ENCODE measurements around the gene PLEKHA5. TPM values are rescaled to one million over a fixed set of nuclear protein-coding genes. Genes with fewer than 3 reads are reported as not detected.

PLEKHA5 gene
- total and polyA plus RNA-seq, 2 of the 4 experiments (the other 2 are of a cell fraction) = 5.3 to 12.2 TPM

- H2BK15ac ChIP-seq (ENCODE audit: low read depth, low read length) = no peak overlapping the region
- intact Hi-C loops (cut with micrococcal nuclease) = no loop called here
- no TSS peak for BruUV-seq (replicated peaks)
- WGBS, 2 experiments (ENCODE audit: extremely low coverage in 2 of 2, insufficient read length in 1 of 2) = no CpG with 5 or more reads among the region's 3 CpGs
- ChIA-PET POLR2A (ENCODE audit: unreplicated experiment) (no interaction called here), CTCF (no interaction called here)
- no peaks in the 10 kb centered on the region for H4K20me1 ChIP-seq (ENCODE audit: insufficient read depth, low read length)
- in situ Hi-C loops (cut with MboI; ENCODE audit: low sequenced_read_pairs) = no loop called here
- H3K36me3 ChIP-seq (ENCODE audit: control insufficient read depth, insufficient read depth, low read length) = no peaks in the 10 kb centered on the region
- no peak for TF ChIP-seq MXI1 (IDR thresholded peaks at IDR 0.05; ENCODE audit: borderline replicate concordance, low read depth, low read length)
- no peak for TF ChIP-seq CEBPB (IDR thresholded peaks at IDR 0.05; ENCODE audit: low read depth, low read length)
- TF ChIP-seq MAFK (IDR thresholded peaks at IDR 0.05; ENCODE audit: low read depth, low read length) = no peak
- ATAC-seq (ENCODE audit: low read depth) (no peak), DNase-seq (no peak)
- H3K9ac ChIP-seq (ENCODE audit: low read depth, low read length) = no peak overlapping the region
- no peak overlapping the region for H3K4me2 ChIP-seq (ENCODE audit: low read depth, low read length)
- no peak overlapping the region for H2BK120ac ChIP-seq (ENCODE audit: low read depth, low read length)
- H3K4ac ChIP-seq (ENCODE audit: low read depth, low read length) = no peak overlapping the region
- H2BK20ac ChIP-seq (ENCODE audit: low read depth, low read length) = no peak overlapping the region
- no peak overlapping the region for H4K91ac ChIP-seq (ENCODE audit: insufficient read depth, low read depth, low read length)
- no peak overlapping the region for H2AK9ac ChIP-seq (replicated peaks; ENCODE audit: low read depth, low read length, poor library complexity)
- H3K9me3 ChIP-seq (ENCODE audit: control insufficient read depth, insufficient read depth, low read length) = no peaks in the 10 kb centered on the region
- no peak overlapping the region for H2AFZ ChIP-seq (replicated peaks; ENCODE audit: low read length, poor library complexity)
- H3K23ac ChIP-seq (ENCODE audit: low read depth, low read length) = no peak overlapping the region
- no peak overlapping the region for H4K8ac ChIP-seq (ENCODE audit: low read depth in 2 of 2, low read length in 2 of 2)
- no peak overlapping the region for H3K18ac ChIP-seq (ENCODE audit: low read depth, low read length)
- no peaks in the 10 kb centered on the region for H3K79me1 ChIP-seq (ENCODE audit: low read depth in 1 of 2, low read length in 2 of 2)
- no peak overlapping the region for H4K5ac ChIP-seq (ENCODE audit: low read depth, low read length)
- H3K27ac ChIP-seq (ENCODE audit: insufficient read depth, low read length) = no peak overlapping the region
- 0 out of 2 replicates have a peak, but pooled peaks cover 3% of the 10 kb centered on the region for H3K4me1 ChIP-seq (ENCODE audit: control insufficient read depth, insufficient read depth, low read length)
- H2AK5ac ChIP-seq (ENCODE audit: low read depth, low read length) = no peak overlapping the region
- dilution Hi-C loops (cut with HindIII; ENCODE audit: low sequenced_read_pairs, unreplicated experiment) = no loop called here
- H3K27me3 ChIP-seq (ENCODE audit: control insufficient read depth, insufficient read depth, low read length) = no peaks in the 10 kb centered on the region
- H3K4me3 ChIP-seq (ENCODE audit: insufficient read depth, low read depth, low read length) = no peak overlapping the region
- H3K9me1 ChIP-seq (ENCODE audit: insufficient read depth, low read length) = 0 out of 2 replicates have a peak, but pooled peaks cover 3% of the 10 kb centered on the region
- H2BK5ac ChIP-seq (ENCODE audit: low read depth, low read length, poor library complexity, severe bottlenecking) = no peak overlapping the region
- H3K14ac ChIP-seq (replicated peaks; ENCODE audit: low read depth, low read length) = no peak overlapping the region
- no peak overlapping the region for H3K56ac ChIP-seq (ENCODE audit: extremely low read depth, insufficient read depth, low read length)
Measured at GRCh38 chr12:19409376-19409775, 279.8 kb downstream of the PLEKHA5 start.

All from IMR-90 (cell line).